Activated effector memory CD4-positive, alpha-beta T cell treated with anti-CD3 and anti-CD28 coated beads, Interleukin-2, amount 50 U/mL, for 16 hours (primary cell): Measurements from ENCODE around the gene CD53.
"Not testable (repeated sequence)": the region's sequence is repeated elsewhere in the genome, so short reads cannot be mapped to it uniquely, and the experiment has no call there.

Source experiments
- DNase-seq: peaks from one replicate; pipeline ENCODE4 v3.0.0-alpha.2; 2020

Gene CD53

DNA sequence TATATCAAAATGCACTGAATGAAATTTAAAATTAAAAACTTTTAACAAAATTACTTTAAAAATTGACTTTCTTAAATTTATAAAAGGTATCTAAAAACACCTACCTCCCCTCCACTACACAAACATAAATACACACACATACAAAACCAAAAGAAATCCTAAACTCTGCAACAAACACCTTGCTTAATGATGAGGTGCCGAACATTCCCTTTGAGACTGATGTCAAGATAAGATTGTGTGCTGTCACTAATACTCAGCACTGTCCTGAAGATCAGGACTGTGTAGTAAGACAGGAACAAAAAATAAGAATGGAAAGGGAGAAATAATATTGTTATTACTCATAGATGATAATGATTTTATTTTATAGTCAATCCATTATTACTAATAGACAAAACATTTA, 45.1 kb downstream of the CD53 start:
- DNase-seq = no peak

GRCh38 chr1:110921953-110922352, 49.0 kb downstream of the CD53 start:
- no peak for DNase-seq

DNA sequence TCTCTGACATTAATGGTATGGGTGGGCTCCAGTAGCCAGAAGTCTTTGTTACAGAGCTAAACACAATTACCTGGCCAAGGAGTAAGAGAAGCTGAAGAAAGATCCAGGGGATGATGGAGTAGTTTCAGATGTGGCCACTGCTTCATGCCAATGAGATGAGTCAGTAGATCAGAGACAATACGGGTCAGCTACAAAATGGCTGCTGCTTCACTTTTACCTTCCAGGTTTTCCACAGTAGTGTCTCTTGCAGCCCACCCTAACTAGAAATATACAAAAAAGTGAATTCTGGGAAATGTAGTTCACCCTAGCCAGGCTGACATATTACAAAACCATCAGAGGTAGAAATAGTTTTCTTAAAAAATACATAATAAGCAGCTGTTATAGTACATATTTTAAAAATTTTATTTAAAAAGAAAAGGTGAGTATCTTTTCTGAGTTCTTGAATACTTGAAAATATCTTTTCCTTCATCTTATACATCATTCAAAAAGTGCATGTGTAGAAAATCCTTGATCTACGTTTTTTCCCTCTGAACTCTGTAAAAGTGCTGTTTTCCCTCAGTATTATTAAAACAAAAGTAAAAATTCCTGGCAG, 54.6 kb downstream of the CD53 start:
- DNase-seq = no peak

GRCh38 chr1:110928191-110928590, 55.2 kb downstream of the CD53 start:
- DNase-seq = no peak

DNA sequence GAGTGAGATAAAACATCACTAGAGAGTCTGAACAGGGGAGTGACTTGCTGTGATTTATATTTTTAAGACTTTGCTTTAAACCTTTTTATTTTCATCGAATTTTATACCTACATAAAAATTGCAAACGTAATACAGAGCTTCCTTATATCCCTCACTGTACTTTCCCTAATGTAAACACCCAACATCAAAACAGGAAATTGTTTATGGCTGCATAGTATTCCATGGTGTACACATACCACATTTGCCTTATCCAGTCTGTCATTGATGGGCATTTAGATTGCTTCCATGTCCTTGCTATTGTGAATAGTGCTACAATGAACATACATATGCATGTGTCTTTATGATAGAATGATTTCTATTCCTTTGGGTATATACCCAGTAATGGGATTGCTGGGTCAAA, 56.0 kb downstream of the CD53 start:
- DNase-seq = no peak

DNA sequence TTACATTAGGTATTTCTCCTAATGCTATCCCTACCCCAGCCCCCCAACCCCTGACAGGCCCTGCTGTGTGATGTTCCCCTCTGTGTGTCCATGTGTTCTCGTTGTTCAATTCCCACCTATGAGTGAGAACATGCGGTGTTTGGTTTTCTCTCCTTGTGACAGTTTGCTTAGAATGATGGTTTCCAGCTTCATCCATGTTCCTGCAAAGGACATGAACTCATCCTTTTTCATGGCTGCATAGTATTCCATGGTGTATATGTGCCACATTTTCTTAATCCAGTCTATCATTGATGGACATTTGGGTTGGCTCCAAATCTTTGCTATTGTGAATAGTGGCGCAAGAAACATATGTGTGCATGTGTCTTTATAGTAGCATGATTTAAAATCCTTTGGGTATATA, 58.1 kb downstream of the CD53 start:
- DNase-seq = not testable (repeated sequence)

DNA sequence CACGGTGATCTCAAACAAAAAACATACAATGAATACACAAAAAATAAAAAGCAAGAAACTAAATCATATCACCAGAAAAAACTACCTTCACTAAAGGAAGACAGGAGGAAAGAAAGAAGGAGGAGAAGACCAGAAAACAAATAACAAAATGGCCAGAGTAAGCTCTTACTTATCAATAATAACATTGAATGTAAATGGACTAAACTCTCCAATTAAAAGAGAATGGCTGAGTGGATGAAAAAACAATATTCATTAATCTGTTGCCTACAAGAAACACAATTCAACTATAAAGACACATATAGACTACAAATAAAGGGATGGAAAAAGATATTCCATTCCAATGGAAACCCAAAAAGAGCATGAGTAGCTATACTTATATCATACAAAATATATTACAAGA, 63.6 kb downstream of the CD53 start:
- DNase-seq = no peak

- no peak for DNase-seq
Observed at GRCh38 chr1:110944806-110945205, 71.9 kb downstream of the CD53 start.

GRCh38 chr1:110945626-110946025, 72.7 kb downstream of the CD53 start:
- DNase-seq = no peak

DNA sequence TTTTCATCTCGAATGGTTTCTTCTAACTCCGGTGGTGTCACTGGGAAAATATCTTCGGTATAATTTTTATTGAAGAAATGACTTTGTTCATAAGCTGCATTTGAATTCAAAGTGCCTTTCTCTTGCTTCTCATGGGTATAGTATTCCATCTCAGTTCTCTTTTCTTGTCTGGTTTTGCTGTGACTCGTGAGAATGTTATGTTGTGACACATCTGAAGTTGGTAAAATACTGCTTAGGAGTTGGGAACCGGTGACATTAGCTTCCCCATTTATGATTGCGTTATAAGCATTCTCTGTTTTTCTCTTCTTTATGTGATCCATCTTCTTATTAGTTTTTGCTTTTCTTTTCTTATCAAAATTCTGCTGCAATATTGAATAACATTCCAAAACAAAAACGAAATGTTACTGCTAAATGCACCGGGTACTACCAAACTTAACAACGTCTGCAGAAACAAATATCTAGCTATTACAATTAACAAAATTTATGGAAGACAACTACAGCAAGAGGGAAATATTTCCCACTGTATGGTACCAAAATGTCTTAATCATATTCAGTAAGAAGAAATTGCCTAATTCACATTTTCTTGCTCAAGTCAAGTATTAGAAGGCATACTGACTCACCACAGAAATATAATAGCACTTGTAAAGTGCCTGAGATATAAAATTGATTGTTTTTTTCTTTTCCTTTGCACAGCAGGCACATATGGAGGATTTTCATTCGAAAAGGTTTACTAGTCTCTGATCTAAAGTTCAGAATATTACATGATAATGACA, 75.3 kb downstream of the CD53 start:
- no peak for DNase-seq
